Measurements from ENCODE around the gene RASSF4.

The RASSF4 gene

DNA sequence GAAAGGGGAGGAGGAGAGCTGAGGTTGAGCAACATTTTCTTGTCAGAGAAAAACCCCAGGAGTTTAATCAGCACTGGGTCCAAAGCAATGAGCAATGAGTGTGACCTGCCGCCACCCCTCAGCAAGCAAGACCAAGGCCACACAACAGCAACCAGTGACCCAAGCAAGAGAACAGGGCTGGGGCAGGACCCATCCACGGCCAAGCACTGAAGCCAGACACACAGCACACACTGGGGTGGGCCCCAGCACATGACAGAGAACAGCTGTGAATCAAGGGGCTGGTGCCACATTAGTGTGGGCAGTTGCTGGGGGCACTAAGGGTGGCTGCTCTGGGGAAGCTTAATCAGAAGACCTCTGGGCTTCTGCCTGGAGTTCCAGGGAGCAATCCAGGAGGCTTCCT lies 32.2 kb upstream of the RASSF4 start:
- DNase-seq (ENCODE audit: low read depth in 2 of 2): no peak

DNA sequence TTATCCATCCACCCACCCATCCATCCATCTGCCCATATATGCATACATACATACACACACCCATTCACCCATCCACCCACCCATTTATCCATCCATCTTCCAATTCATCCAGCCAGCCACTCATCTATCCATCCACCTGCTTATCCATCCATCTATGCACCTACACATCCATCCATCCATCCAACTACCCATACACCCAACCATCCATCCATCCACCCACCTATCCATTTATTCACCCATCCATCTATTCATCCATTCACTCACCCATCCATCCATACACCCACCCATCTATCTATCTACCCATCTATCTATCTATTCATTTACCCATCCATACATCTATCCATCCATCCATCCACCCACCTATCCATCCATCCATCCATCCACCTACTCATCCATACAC lies 31.1 kb upstream of the RASSF4 start:
- DNase-seq (ENCODE audit: low read depth in 2 of 2): no peak

DNA sequence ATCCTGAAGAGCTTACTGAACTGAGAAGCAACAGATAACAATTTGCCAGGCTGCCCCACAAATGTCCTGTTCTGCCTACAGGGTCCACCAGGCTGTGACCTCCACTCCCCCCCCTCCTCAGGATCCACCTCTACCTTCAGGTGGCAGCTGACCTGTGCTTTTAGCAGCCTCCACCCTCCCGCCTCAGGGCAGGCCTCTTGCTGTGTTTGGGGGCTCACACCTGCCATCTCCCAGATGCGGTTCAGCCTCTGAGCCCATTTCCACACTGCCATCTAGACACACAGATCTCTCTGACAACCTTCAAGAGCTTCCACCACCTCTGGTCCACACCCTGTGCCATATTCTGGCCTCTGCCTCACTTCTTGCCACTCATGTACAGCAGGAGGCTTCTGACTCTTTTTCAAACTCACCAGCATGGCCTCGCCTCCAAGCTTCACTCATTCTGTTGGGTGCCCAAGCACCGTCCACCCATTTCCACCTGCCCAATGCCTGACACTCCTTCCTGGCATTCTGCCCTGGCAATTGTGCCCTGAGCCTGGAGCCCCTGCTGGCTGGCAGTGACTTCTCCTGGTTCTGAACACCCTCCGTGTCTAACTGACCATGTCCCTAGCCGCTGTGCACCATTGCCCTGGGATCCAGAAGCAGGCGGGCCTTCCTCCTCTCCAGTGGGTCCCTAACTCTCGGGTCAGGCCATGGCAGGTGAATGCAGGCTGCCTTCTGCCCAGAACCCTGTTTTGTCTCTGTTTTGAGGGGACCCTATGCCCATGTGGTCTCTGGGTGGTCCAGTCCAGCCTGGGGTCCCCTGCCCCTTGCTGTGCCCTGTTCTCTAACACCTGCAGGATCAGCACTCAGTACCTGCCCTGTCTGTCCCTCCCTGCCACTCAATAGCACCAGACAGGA lies 30.0 kb upstream of the RASSF4 start:
- no peak for DNase-seq (ENCODE audit: low read depth in 2 of 2)

DNA sequence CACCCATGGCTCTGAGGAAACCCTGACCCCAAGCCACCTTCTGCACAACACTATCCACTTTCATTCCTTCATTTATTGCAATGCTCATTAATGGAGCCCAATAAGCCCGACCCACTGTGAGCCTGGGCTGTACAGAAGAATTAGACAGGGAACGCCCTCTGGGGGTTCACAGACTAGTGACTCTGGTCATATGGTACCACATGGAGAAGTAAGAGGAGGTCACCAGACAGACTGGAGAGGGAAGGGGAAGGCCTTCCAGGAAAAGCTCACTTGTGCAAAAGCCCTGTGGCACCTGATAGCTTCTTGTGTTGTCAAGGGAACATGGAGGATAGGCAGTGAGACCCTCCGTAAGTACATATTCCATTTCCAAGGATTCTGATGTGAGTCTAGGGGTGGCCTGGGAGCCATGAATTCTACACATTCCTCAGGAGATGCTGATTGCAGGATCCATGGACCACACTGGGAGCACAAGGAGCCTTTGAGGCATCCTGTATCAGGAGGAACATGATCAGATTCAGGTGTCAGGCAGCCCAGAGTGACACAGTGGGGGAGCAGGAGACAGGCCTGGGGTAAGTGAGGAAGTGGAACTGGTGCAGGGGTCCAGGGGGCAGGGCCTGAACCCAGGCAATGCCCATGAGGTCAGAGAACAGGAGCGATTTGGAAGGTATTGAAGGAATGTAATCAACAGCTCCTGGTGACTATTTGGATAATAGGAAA lies 28.5 kb upstream of the RASSF4 start:
- DNase-seq (ENCODE audit: low read depth in 2 of 2): no peak

GRCh38 chr10:44931621-44932516 lies 27.7 kb upstream of the RASSF4 start:
- DNase-seq (ENCODE audit: low read depth in 2 of 2): no peak

- peak; percentile 73 to 82 for DNase-seq (ENCODE audit: low read depth in 2 of 2)
These were observed 26.8 kb upstream of the RASSF4 start for GRCh38 chr10:44932517-44933450.

DNA sequence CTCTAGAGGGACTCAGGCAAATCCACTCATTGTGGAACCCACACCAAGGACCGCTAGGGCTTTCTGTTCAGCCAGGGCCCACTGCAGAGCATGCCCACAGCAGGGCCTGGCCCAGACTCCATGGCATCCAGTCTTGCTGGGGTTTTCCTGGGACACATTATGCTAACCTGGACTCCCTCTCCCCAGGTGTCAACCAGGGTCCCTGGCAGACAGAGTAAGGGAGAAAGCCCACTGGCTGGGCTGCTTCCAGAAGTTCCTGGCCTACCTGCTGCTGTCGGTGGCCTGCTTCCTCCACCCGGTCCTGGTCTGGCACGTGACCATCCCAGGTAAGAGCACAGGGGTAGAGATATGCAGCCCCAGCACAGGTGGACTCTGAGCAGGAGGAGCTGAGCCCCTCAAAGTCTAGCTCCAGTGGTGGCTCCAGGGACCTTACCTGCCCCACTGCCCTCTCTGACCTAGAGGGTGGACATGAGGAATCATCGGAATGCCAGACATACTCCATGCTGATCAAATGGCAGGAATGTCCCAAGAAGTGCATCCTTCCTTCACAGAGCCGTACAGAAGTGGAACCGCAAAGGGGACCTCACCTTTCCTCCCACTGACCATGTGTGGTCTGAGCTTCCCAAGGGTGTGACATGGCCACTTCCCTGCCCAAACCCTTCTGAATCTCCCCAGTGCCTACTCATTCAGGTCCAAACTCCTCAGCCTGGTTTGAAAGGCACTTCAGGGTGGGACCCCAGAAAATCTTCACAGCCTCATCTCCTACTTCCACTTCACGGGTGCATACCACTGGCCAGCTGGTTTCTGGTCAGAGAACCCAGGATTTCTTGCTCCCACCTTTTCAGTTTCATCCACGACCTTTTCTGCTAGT lies 25.9 kb upstream of the RASSF4 start:
- no peak for DNase-seq (ENCODE audit: low read depth in 2 of 2)

DNA sequence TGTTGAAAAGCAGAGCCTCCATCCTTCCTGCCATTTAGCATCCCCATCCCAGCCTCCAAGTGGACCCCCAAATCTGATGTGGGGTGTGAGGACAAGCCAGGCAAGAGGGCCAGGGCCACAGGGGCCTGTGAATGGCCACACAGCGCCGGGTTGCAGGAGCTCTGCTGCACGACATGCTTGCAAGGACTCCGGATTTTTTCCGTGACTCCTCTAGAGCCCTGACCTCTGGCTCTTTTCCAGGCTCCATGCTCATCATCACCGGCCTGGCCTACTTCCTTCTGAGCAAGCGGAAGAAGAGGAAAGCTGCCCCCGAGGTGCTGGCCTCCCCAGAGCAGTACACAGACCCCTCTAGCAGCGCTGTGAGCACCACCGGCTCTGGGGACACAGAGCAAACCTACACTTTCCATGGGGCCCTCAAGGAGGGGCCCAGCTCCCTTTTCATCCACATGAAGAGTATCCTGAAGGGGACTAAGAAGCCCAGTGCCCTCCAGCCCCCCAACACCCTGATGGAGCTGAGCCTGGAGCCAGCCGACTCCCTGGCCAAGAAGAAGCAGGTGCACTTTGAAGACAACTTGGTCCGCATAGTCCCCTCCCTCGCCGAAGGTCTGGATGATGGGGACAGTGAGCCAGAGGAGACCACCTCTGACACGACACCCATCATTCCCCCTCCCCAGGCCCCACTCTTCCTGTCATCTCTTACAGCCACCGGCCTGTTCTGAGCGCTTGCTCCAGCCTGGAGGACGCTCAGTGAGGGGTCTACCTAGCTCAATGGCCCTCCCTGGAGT lies 25.0 kb upstream of the RASSF4 start:
- DNase-seq (ENCODE audit: low read depth in 2 of 2): no peak

GRCh38 chr10:44935201-44935965 lies 24.2 kb upstream of the RASSF4 start:
- no peak for DNase-seq (ENCODE audit: low read depth in 2 of 2)

- DNase-seq (ENCODE audit: low read depth in 2 of 2): no peak
These were observed 23.7 kb upstream of the RASSF4 start for GRCh38 chr10:44935966-44936295.

- no peak for DNase-seq (ENCODE audit: low read depth in 2 of 2)
These were observed 23.2 kb upstream of the RASSF4 start for GRCh38 chr10:44936314-44936975.

DNA sequence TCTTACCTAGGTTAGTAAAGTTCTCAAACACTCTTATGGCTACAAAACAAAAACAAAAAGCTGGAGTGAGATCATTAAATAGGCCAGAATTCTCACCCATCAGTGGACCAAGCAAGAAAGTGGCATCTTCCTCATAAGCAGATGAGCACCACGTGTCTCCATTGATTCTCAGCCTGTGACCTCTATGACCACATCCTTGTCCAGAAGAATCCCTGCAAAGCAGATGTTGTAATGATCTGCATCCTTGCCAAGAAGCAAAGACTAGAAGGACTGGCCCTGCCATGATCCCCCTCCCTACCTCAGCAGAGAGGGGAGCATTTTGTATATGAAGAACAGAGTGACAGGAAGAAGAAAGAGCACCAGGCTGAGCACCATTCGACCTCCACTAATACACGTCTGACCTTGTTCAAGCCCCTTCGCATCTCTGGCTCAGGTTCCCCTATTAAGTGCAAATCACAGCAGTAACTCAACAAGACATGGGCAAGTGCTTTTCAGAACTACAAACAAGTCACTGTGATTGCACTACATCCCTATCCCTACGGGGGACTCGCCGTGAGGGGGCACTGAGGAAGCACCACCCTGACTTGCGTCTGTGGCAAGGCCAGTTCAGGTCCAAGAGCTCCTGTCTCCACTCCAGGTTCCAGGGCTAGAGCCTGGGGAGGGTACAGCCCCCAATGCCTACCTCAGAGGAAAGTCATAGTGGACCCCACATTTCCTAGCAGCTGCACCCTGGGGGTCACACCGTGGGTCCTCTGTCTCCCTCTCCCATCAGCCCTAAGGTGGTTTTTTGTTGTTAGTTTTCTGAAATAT lies 22.2 kb upstream of the RASSF4 start:
- no peak for DNase-seq (ENCODE audit: low read depth in 2 of 2)

DNA sequence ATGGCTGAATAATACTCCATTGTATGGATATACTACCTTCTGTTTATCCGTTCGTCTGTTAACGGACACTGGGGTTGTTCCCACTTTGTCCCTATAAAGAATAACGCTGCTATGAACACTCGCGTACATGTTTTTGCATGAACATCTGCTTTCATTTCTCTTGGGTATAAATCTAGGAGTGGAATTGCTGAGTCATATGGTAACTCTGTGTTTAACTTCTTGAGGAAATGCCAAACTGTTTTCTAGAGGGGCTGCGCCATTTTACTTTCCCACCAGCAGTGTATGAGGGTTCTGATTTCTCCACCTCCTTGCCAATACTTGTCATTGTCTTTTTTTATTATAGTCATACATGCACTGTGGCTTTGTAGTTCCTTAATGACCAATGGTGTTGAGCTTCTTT lies 20.6 kb upstream of the RASSF4 start:
- no peak for DNase-seq (ENCODE audit: low read depth in 2 of 2)

- no peak for DNase-seq (ENCODE audit: low read depth in 2 of 2)
These were observed 19.8 kb upstream of the RASSF4 start for GRCh38 chr10:44939691-44940401.

- no peak for DNase-seq (ENCODE audit: low read depth in 2 of 2)
These were observed 15.2 kb upstream of the RASSF4 start for GRCh38 chr10:44944354-44944753.

- no peak for DNase-seq (ENCODE audit: low read depth in 2 of 2)
These were observed 13.4 kb upstream of the RASSF4 start for GRCh38 chr10:44946205-44946604.

Data from stimulated activated CD4-positive, alpha-beta T cell treated with anti-CD3 and anti-CD28 coated beads, Interleukin-1b, Interleukin-23, amount 100 ng/mL, for 4 hours (primary cell).